Neural crest cell (in vitro differentiated cells): ENCODE results near the gene NPR1. TPM values are rescaled to one million over a fixed set of nuclear protein-coding genes. Genes with fewer than 3 reads are reported as not detected.
A peak's percentile ranks its signal among the peaks of the same experiment; 100 is the strongest.

Experiments
- DNase-seq: peaks from one replicate; pipeline ENCODE4 v3.0.0; 2021; ENCODE audit warnings: low read depth, mixed read lengths, low spot score
- H3K27ac Mint-ChIP-seq: one replicate; pipeline ENCODE4 v1.8.0; 2021; ENCODE audit warnings: mild to moderate bottlenecking, mixed read lengths; ENCODE audit not compliant: unreplicated experiment
- H3K27me3 Mint-ChIP-seq: 2 replicates; pipeline ENCODE4 v1.8.0; 2021; ENCODE audit warnings: low read depth, mild to moderate bottlenecking, mixed read lengths
- H3K36me3 Mint-ChIP-seq: 2 replicates; pipeline ENCODE4 v1.8.0; 2021; ENCODE audit warnings: low read depth, mild to moderate bottlenecking, mixed read lengths
- H3K4me1 Mint-ChIP-seq: 2 replicates; pipeline ENCODE4 v1.8.0; 2021; ENCODE audit warnings: mixed read lengths
- H3K4me3 Mint-ChIP-seq: one replicate; pipeline ENCODE4 v1.8.0; 2021; ENCODE audit warnings: mild to moderate bottlenecking, mixed read lengths
- H3K9me3 Mint-ChIP-seq: 2 replicates; pipeline ENCODE4 v1.8.0; 2021; ENCODE audit warnings: mixed read lengths
- total RNA-seq: library from RNA; stranded (reverse); gene quantifications from 2 replicates; pipeline ENCODE4 v1.2.1, GENCODE V29; 2021
- TF ChIP-seq, protein P1 (sequence below): fragments of 200-600 bp; sonication (generic); conservative IDR thresholded peaks from 2 replicates; pipeline ENCODE4 v1.5.0; 2021; ENCODE audit warnings: antibody characterized with exemption, mild to moderate bottlenecking

Gene NPR1
- total RNA-seq, 1 donor from 2014 or later: 0.93 TPM

DNA sequence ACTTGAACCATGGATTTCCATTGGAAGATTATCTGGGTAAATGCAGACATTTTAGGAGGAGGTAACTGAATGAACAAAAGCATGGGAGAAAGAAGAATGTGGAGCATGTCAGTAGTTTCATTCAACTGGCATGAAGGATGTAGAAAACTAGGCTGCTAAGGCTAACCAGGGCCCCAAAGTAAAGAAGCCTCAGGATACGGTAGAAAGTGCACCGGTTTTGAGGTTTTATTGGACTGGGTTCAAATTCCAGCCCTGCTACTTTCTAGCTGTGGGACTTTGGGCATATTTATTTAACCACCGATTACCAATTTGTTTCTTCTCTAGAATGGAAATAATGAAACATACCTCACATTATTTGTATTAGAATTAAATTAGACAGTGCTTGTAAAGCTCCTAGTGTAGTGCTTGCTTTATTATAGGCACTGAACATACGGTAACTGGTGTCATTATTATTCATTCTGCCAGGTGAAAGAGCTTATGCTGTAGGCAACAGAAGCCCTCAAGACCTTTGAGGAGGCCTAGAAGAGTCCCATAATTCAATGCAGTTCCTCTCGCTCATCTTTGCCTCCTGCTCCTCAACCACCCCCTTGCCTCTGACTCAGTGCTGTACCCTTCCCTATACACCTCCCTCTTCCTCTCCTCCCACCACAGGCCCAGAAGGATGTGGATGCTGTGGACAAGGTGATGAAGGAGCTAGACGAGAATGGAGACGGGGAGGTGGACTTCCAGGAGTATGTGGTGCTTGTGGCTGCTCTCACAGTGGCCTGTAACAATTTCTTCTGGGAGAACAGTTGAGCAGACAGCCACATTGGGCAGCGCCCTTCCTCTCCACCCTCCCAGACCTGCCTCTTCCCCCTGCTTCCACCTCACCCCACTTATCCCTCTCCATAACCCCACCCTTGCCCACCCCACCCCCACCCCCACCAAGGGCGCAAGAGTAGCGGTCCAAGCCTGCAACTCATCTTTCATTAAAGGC lies 47.2 kb upstream of the NPR1 start:
- no peak for DNase-seq
- Mint-ChIP-seq H3K27ac (no peak overlapping the region), H3K27me3 (no peaks in the 10 kb centered on the region), H3K4me1 (peaks cover 46% of the 10 kb centered on the region), H3K4me3 (peak overlapping the region; percentile 43), H3K36me3 (peaks cover 10% of the 10 kb centered on the region), H3K9me3 (peaks cover 3% of the 10 kb centered on the region)
- TF ChIP-seq, protein P1, sequence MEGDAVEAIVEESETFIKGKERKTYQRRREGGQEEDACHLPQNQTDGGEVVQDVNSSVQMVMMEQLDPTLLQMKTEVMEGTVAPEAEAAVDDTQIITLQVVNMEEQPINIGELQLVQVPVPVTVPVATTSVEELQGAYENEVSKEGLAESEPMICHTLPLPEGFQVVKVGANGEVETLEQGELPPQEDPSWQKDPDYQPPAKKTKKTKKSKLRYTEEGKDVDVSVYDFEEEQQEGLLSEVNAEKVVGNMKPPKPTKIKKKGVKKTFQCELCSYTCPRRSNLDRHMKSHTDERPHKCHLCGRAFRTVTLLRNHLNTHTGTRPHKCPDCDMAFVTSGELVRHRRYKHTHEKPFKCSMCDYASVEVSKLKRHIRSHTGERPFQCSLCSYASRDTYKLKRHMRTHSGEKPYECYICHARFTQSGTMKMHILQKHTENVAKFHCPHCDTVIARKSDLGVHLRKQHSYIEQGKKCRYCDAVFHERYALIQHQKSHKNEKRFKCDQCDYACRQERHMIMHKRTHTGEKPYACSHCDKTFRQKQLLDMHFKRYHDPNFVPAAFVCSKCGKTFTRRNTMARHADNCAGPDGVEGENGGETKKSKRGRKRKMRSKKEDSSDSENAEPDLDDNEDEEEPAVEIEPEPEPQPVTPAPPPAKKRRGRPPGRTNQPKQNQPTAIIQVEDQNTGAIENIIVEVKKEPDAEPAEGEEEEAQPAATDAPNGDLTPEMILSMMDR: no peak

DNA sequence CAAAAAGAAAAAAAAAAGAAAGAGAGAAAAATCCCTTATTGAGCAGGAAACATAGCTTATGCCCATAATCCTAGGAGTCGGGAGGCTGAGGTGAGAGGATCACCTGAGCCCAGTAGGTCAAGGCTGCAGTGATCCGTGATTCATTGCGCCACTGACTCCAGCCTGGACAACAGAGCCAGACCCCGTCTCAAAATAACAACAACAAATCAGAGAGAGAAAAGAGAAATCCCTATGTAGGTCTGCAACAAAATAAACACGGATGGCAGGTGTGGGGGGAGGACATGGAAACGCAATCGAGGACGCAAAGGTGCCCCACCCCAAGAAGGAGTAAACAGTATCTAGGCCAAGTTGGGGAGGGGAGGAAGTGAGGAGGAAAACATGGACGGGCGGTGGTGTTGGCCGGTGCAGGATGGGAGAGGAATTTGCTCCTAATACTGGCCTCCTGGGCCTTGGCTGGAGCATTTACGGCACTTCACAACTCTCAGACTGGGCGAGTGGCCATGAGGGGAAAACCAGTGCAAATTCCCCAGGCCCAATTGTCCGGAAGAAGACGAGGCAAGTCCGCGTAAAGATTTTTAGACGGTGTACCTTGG lies 45.2 kb upstream of the NPR1 start:
- H3K4me1 Mint-ChIP-seq: peaks cover 41% of the 10 kb centered on the region
- no peak for DNase-seq
- H3K36me3 Mint-ChIP-seq: peaks cover 20% of the 10 kb centered on the region
- peaks cover 3% of the 10 kb centered on the region for H3K9me3 Mint-ChIP-seq
- TF ChIP-seq, protein P1: no peak
- H3K27ac Mint-ChIP-seq: peak overlapping the region; percentile 100
- no peaks in the 10 kb centered on the region for H3K27me3 Mint-ChIP-seq
- H3K4me3 Mint-ChIP-seq: peak overlapping the region; percentile 99

DNA sequence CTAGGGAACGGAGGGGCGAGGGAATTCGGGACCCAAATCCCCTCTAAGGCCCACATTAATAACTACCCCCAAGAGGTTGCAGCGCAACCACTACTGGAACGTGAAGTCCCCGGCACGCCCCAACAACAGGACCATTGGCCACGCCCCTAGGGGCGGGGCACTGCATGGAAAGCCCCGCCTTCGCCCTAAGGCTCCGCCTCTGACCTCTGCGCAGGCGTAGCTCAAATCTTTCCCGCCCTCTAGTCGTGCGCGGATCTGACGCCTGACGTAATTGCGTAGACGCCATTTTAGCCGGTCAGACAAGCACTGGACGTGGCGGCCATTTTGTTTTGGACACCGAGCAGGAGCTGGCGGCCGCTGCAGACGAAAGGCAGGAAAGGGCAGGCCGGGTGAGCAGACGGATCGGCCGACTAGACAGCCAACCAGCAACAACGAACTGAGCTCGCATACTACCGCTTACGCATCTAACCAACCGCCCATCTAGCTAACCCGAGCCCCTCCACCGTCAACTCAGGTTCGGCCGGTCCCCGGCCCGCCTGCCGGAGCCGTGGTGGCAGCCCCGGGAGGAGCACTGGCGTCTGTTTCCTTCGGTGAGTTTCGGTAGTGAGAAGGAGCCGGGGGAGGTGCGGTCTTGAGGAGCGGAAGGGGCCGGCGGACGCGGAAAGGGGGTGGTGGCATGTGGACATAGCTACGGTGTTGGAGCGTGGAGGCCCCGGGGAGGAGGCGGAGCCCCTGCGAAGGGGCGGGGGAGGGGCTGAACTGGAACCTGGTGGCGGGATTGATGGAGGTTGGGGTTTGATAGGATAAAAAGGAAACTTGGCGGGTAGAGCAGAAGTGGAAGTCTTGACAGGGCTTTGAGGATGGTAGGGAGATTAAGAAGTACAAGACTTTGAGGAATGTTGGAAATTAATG lies 44.5 kb upstream of the NPR1 start, which contains the start of gene CHTOP:
CHTOP (plus strand) TSS at position 313 of the 912 bp plus-strand sequence. CDS start 2,523 bp downstream, outside the sequence.
- TF ChIP-seq, protein P1: no peak
- Mint-ChIP-seq H3K27me3 (no peaks in the 10 kb centered on the region), H3K9me3 (peaks cover 3% of the 10 kb centered on the region), H3K4me3 (peak within 1 kb of the TSS; percentile 99), H3K27ac (peak within 1 kb of the TSS; percentile 100), H3K36me3 (peaks cover 20% of the 10 kb centered on the region), H3K4me1 (peaks cover 41% of the 10 kb centered on the region)
- peak; percentile 98 for DNase-seq

DNA sequence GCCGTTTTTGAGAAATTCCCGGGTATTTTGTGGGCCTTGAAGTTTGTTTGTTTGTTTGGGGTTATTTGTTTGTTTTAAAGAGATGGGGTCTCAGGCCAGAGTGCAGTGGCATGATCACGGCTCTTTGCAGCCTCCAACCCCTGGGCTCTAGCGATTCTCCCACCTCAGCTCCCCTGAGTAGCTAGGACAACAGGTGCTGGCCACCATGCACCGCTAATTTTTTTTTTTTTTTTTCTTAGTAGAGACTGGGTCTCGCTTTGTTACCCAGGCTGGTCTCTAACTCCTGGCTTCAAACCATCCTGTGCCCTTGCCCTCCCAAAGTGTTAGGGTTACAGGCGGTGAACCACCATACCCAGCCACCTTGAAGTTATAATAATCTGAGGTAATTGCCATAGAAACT lies 42.6 kb upstream of the NPR1 start:
- DNase-seq: no peak
- TF ChIP-seq, protein P1: no peak
- H3K4me1 Mint-ChIP-seq: peaks cover 37% of the 10 kb centered on the region
- H3K9me3 Mint-ChIP-seq: peaks cover 3% of the 10 kb centered on the region
- peak overlapping the region; percentile 90 for H3K4me3 Mint-ChIP-seq
- no peak overlapping the region for H3K27ac Mint-ChIP-seq
- no peaks in the 10 kb centered on the region for H3K27me3 Mint-ChIP-seq
- peaks cover 20% of the 10 kb centered on the region for H3K36me3 Mint-ChIP-seq

DNA sequence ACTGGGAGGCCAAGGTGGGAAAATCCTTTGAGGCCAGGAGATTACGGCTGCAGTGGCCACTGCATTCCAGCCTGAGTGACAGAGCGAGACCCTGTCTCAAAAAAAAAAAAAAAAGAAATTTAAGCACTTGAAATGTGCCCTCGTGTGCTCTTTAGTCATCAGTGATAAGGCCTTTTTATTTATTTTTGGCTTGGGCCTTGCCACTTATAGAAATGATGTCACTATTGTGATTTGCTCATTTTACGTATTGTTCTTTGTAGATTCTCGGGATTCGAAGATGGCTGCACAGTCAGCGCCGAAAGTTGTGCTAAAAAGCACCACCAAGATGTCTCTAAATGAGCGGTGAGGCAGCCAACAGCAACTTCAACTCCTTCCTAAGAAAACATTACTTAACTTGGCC lies 42.2 kb upstream of the NPR1 start:
- no peaks in the 10 kb centered on the region for H3K27me3 Mint-ChIP-seq
- H3K9me3 Mint-ChIP-seq: peaks cover 3% of the 10 kb centered on the region
- TF ChIP-seq, protein P1: no peak
- H3K4me1 Mint-ChIP-seq: peaks cover 37% of the 10 kb centered on the region
- H3K27ac Mint-ChIP-seq: no peak overlapping the region
- peak overlapping the region; percentile 90 for H3K4me3 Mint-ChIP-seq
- DNase-seq: no peak
- H3K36me3 Mint-ChIP-seq: peaks cover 24% of the 10 kb centered on the region
